Fibroblast of the aortic adventitia (primary cell): ENCODE results near the gene FREM1. TPM values are rescaled to one million over a fixed set of nuclear protein-coding genes. Genes with fewer than 3 reads are reported as not detected.

Source experiments
- DNase-seq: peaks from one replicate; pipeline ENCODE4 v3.0.0-alpha.2; 2010; ENCODE audit warnings: low read depth
- H3K4me3 ChIP-seq: 2 replicates; pipeline ENCODE4 v1.5.1; 2011; ENCODE audit warnings: low read depth, mild to moderate bottlenecking, control low read depth, low read length, moderate library complexity
- CTCF ChIP-seq: IDR thresholded peaks from 2 replicates; pipeline ENCODE4 v1.5.1; 2011; ENCODE audit warnings: mild to moderate bottlenecking, low read length, control low read depth, inconsistent platforms; ENCODE audit not compliant: insufficient read depth
- total RNA-seq: library from RNA; depleted of rRNA; stranded (reverse); fragments of >200 nt; gene quantifications from 2 replicates; pipeline ENCODE4 v1.2.3, GENCODE V29; 2012; ENCODE audit warnings: low replicate concordance

FREM1 gene
- total RNA-seq, 1 donor, result 0.45 TPM

GRCh38 chr9:14793389-14793788 is 116.8 kb downstream of the FREM1 start:
- no peak overlapping the region for H3K4me3 ChIP-seq
- TF ChIP-seq CTCF, result no peak
- no peak for DNase-seq

GRCh38 chr9:14790628-14791027 is 119.6 kb downstream of the FREM1 start:
- no peak overlapping the region for H3K4me3 ChIP-seq
- TF ChIP-seq CTCF, result no peak
- no peak for DNase-seq

GRCh38 chr9:14788846-14789245 is 121.4 kb downstream of the FREM1 start:
- TF ChIP-seq CTCF, result no peak
- H3K4me3 ChIP-seq, result no peak overlapping the region
- no peak for DNase-seq

GRCh38 chr9:14783358-14783757 is 126.9 kb downstream of the FREM1 start:
- no peak overlapping the region for H3K4me3 ChIP-seq
- TF ChIP-seq CTCF, result no peak
- DNase-seq, result no peak

GRCh38 chr9:14782286-14783051 is 127.8 kb downstream of the FREM1 start:
- TF ChIP-seq CTCF, result no peak
- no peak overlapping the region for H3K4me3 ChIP-seq
- DNase-seq, result no peak

GRCh38 chr9:14780693-14781092 is 129.5 kb downstream of the FREM1 start:
- no peak for TF ChIP-seq CTCF
- no peak overlapping the region for H3K4me3 ChIP-seq
- DNase-seq, result no peak

- TF ChIP-seq CTCF, result no peak
- H3K4me3 ChIP-seq, result no peak overlapping the region
- DNase-seq, result no peak
Observed at GRCh38 chr9:14780251-14780650, 130.0 kb downstream of the FREM1 start.
